Neural progenitor cell (in vitro differentiated cells): Measurements from ENCODE around the gene TMEM175. TPM values are rescaled to one million over a fixed set of nuclear protein-coding genes. Genes with fewer than 3 reads are reported as not detected.

ENCODE experiments used
- DNase-seq: peaks from one replicate; pipeline ENCODE4 v3.0.0-alpha.2; 2016; ENCODE audit warnings: low spot score
- H2AFZ ChIP-seq: fragments of 200-600 bp; sonication (generic); replicated peaks from 2 replicates; pipeline ENCODE4 v1.6.1; 2016; ENCODE audit warnings: antibody characterized with exemption
- H3F3A ChIP-seq: fragments of 200-600 bp; sonication (generic); 2 replicates; pipeline ENCODE4 v1.6.1; 2016; ENCODE audit warnings: antibody characterized with exemption, low read depth
- H3K27ac ChIP-seq: fragments of 200-600 bp; sonication (generic); 2 replicates; pipeline ENCODE4 v1.5.1; 2016; ENCODE audit warnings: mild to moderate bottlenecking
- H3K27me3 ChIP-seq: fragments of 200-600 bp; sonication (generic); 2 replicates; pipeline ENCODE4 v1.6.1; 2016; ENCODE audit warnings: mild to moderate bottlenecking, moderate library complexity
- H3K36me3 ChIP-seq: fragments of 200-600 bp; sonication (generic); 2 replicates; pipeline ENCODE4 v1.5.1; 2016
- H3K4me1 ChIP-seq: fragments of 200-600 bp; sonication (generic); 2 replicates; pipeline ENCODE4 v1.6.1; 2016; ENCODE audit warnings: mixed run types
- H3K4me2 ChIP-seq: fragments of 200-600 bp; sonication (generic); 2 replicates; pipeline ENCODE4 v1.6.1; 2016
- H3K4me3 ChIP-seq: fragments of 200-600 bp; sonication (generic); 2 replicates; pipeline ENCODE4 v1.5.1; 2016
- H3K79me2 ChIP-seq: fragments of 200-600 bp; sonication (generic); 2 replicates; pipeline ENCODE4 v1.6.1; 2016; ENCODE audit warnings: low read depth
- H3K9ac ChIP-seq: fragments of 200-600 bp; sonication (generic); 2 replicates; pipeline ENCODE4 v1.6.1; 2016
- H3K9me3 ChIP-seq: fragments of 200-600 bp; sonication (generic); 2 replicates; pipeline ENCODE4 v1.5.1; 2016; ENCODE audit warnings: low read depth
- H4K20me1 ChIP-seq: fragments of 200-600 bp; sonication (generic); 2 replicates; pipeline ENCODE4 v1.6.1; 2016; ENCODE audit warnings: low read depth
- H3K27ac Mint-ChIP-seq: 3 replicates; pipeline ENCODE4 v1.8.0; 2021; ENCODE audit warnings: mixed read lengths
- H3K27me3 Mint-ChIP-seq: 2 replicates; pipeline ENCODE4 v1.8.0; 2022; ENCODE audit warnings: low read depth, mild to moderate bottlenecking, inconsistent platforms, moderate library complexity, mixed read lengths; ENCODE audit not compliant: insufficient read depth
- H3K36me3 Mint-ChIP-seq: 3 replicates; pipeline ENCODE4 v1.8.0; 2021; ENCODE audit warnings: mixed read lengths
- H3K4me1 Mint-ChIP-seq: 3 replicates; pipeline ENCODE4 v1.8.0; 2021; ENCODE audit warnings: mixed read lengths
- H3K4me3 Mint-ChIP-seq: 3 replicates; pipeline ENCODE4 v1.8.0; 2021; ENCODE audit warnings: mild to moderate bottlenecking, moderate library complexity, mixed read lengths
- H3K9me3 Mint-ChIP-seq: 3 replicates; pipeline ENCODE4 v1.8.0; 2020; ENCODE audit warnings: mixed read lengths
- CTCF ChIP-seq: fragments of 200-600 bp; sonication (generic); IDR thresholded peaks from 2 replicates; pipeline ENCODE4 v1.5.1; 2017; ENCODE audit warnings: antibody characterized with exemption, mild to moderate bottlenecking
- EZH2 ChIP-seq: fragments of 200-600 bp; sonication (generic); IDR thresholded peaks from 2 replicates; pipeline ENCODE4 v1.6.1; 2017; ENCODE audit warnings: antibody characterized with exemption, mild to moderate bottlenecking, moderate library complexity
- EZH2phosphoT487 ChIP-seq: fragments of 200-600 bp; sonication (generic); IDR thresholded peaks from 2 replicates; pipeline ENCODE4 v1.6.1; 2017; ENCODE audit warnings: antibody characterized with exemption
- total RNA-seq: library from RNA; depleted of rRNA; stranded (reverse); fragments of >200 nt; gene quantifications from 2 replicates; pipeline ENCODE4 v1.2.3, GENCODE V29; 2015; ENCODE audit warnings: low replicate concordance

TMEM175 gene
- total RNA-seq, 1 donor from 2014 or later: 4.4 TPM

DNA sequence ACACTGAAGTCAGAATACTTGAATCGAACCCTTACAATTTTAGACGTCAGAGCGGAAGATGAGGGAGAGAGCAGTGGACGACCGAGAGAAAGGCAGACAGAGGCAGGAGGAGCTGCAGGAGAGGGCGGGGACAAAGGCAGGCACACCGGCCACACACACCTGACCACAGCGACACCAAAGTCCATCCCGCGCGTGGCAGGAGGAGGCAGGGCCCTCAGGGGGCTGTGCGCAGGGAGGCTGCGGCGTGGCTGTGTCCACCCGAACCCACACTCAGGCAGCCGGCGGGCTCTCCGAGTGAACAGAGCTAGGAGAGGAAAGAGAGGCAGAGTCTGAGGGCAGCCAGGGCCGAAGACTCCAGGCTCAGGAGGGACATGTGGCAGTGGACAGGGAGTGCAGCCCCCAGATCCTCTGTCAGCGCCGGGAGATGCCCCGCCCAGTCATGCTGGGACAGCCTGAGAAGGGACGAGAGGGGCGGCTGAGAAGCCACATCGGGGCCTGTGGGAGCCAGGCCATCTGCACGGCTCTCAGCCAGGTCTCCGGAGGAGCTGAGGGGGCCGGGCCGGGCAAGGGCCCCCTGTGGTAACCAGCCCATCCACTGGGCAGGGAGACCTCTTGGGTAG, 20.3 kb upstream of the TMEM175 start:
- H3K27me3 Mint-ChIP-seq: peaks cover 2% of the 10 kb centered on the region
- H3K36me3 Mint-ChIP-seq: no peaks in the 10 kb centered on the region
- Histone ChIP-seq H3K4me1 (no peaks in the 10 kb centered on the region), H3K4me3 (no peak overlapping the region), H3K27me3 (no peaks in the 10 kb centered on the region), H3F3A (no peaks in the 10 kb centered on the region), H3K36me3 (no peaks in the 10 kb centered on the region), H3K27ac (no peak overlapping the region), H3K79me2 (peaks cover 18% of the 10 kb centered on the region), H3K4me2 (no peak overlapping the region), H4K20me1 (peaks cover 10% of the 10 kb centered on the region), H2AFZ (no peak overlapping the region), H3K9me3 (no peaks in the 10 kb centered on the region), H3K9ac (no peak overlapping the region)
- H3K4me1 Mint-ChIP-seq: peaks cover 9% of the 10 kb centered on the region
- H3K27ac Mint-ChIP-seq: no peak overlapping the region
- DNase-seq: no peak
- no peak overlapping the region for H3K4me3 Mint-ChIP-seq
- H3K9me3 Mint-ChIP-seq: no peaks in the 10 kb centered on the region
- TF ChIP-seq EZH2phosphoT487 (no peak), EZH2 (no peak), CTCF (no peak)

GRCh38 chr4:912548-913279, 19.5 kb upstream of the TMEM175 start:
- Histone ChIP-seq H3K4me3 (no peak overlapping the region), H3K79me2 (peaks cover 26% of the 10 kb centered on the region), H3K27ac (no peak overlapping the region), H3K9ac (no peak overlapping the region), H3K4me2 (no peak overlapping the region), H3F3A (no peaks in the 10 kb centered on the region), H3K36me3 (no peaks in the 10 kb centered on the region), H3K4me1 (no peaks in the 10 kb centered on the region), H3K9me3 (no peaks in the 10 kb centered on the region), H4K20me1 (peaks cover 10% of the 10 kb centered on the region), H2AFZ (no peak overlapping the region), H3K27me3 (no peaks in the 10 kb centered on the region)
- Mint-ChIP-seq H3K9me3 (no peaks in the 10 kb centered on the region), H3K4me1 (peaks cover 9% of the 10 kb centered on the region), H3K27me3 (peaks cover 2% of the 10 kb centered on the region), H3K27ac (no peak overlapping the region), H3K36me3 (no peaks in the 10 kb centered on the region), H3K4me3 (no peak overlapping the region)
- DNase-seq: no peak
- no peak for TF ChIP-seq CTCF
- TF ChIP-seq EZH2: no peak
- TF ChIP-seq EZH2phosphoT487: no peak

- Mint-ChIP-seq H3K4me3 (no peak overlapping the region), H3K27ac (no peak overlapping the region), H3K27me3 (peaks cover 2% of the 10 kb centered on the region), H3K4me1 (peaks cover 9% of the 10 kb centered on the region), H3K36me3 (no peaks in the 10 kb centered on the region), H3K9me3 (no peaks in the 10 kb centered on the region)
- Histone ChIP-seq H2AFZ (no peak overlapping the region), H4K20me1 (peaks cover 10% of the 10 kb centered on the region), H3K9me3 (no peaks in the 10 kb centered on the region), H3K27me3 (no peaks in the 10 kb centered on the region), H3K27ac (no peak overlapping the region), H3K4me2 (no peak overlapping the region), H3K4me1 (no peaks in the 10 kb centered on the region), H3K79me2 (peaks cover 31% of the 10 kb centered on the region), H3K9ac (no peak overlapping the region), H3K4me3 (no peak overlapping the region), H3F3A (no peaks in the 10 kb centered on the region), H3K36me3 (no peaks in the 10 kb centered on the region)
- DNase-seq: no peak
- TF ChIP-seq EZH2phosphoT487: no peak
- TF ChIP-seq CTCF: no peak
- no peak for TF ChIP-seq EZH2
These were observed 19.0 kb upstream of the TMEM175 start for GRCh38 chr4:913280-913618.
